Neural cell (in vitro differentiated cells): ENCODE results near the gene KLHL2. TPM values are rescaled to one million over a fixed set of nuclear protein-coding genes. Genes with fewer than 3 reads are reported as not detected.

Experiments
- H2AFZ ChIP-seq: fragments of 200-600, 300-800 bp; sonication (generic), shearing (Covaris generic); 2 replicates; pipeline ENCODE4 v1.6.0; 2014; ENCODE audit warnings: low read depth, mild to moderate bottlenecking, antibody characterized with exemption, low read length, moderate library complexity
- H3F3A ChIP-seq: fragments of 200-600 bp; shearing (Covaris generic); 2 replicates; pipeline ENCODE4 v1.6.1; 2016; ENCODE audit warnings: mild to moderate bottlenecking, moderate library complexity, mixed read lengths, antibody characterized with exemption, low read length; ENCODE audit not compliant: insufficient read depth, poor library complexity, severe bottlenecking
- H3K27ac ChIP-seq: fragments of 200-600, 300-800 bp; sonication (generic), shearing (Covaris generic); 2 replicates; pipeline ENCODE4 v1.5.1; 2014; ENCODE audit warnings: mild to moderate bottlenecking, low read length, moderate library complexity
- H3K27me3 ChIP-seq: fragments of 300-800, 200-600 bp; sonication (generic), shearing (Covaris generic); 2 replicates; pipeline ENCODE4 v1.6.0; 2014; ENCODE audit warnings: mild to moderate bottlenecking, low read depth, low read length, moderate library complexity; ENCODE audit not compliant: insufficient read depth
- H3K36me3 ChIP-seq: fragments of 300-800, 200-600 bp; sonication (generic), shearing (Covaris generic); 2 replicates; pipeline ENCODE4 v1.5.1; 2014; ENCODE audit warnings: mild to moderate bottlenecking, antibody characterized with exemption, low read length, moderate library complexity; ENCODE audit not compliant: insufficient read depth
- H3K4me2 ChIP-seq: fragments of 300-800, 200-600 bp; sonication (generic), shearing (Covaris generic); 2 replicates; pipeline ENCODE4 v1.6.0; 2014; ENCODE audit warnings: mild to moderate bottlenecking, low read length
- H3K4me3 ChIP-seq: fragments of 300-800, 200-600 bp; sonication (generic), shearing (Covaris generic); 2 replicates; pipeline ENCODE4 v1.5.1; 2014; ENCODE audit warnings: mild to moderate bottlenecking, low read length, moderate library complexity
- H3K79me2 ChIP-seq: fragments of 200-600 bp; shearing (Covaris generic); replicated peaks from 2 replicates; pipeline ENCODE4 v1.6.0; 2014; ENCODE audit warnings: mild to moderate bottlenecking, low read length, moderate library complexity; ENCODE audit not compliant: insufficient read depth
- H3K9ac ChIP-seq: fragments of 300-800, 200-600 bp; sonication (generic), shearing (Covaris generic); 2 replicates; pipeline ENCODE4 v1.6.1; 2016; ENCODE audit warnings: mild to moderate bottlenecking, low read length, mixed read lengths
- H3K9me2 ChIP-seq: fragments of 200-600 bp; shearing (Covaris generic); 2 replicates; pipeline ENCODE4 v1.6.1; 2016; ENCODE audit warnings: mild to moderate bottlenecking, low read length, mixed read lengths; ENCODE audit not compliant: insufficient read depth
- H3K9me3 ChIP-seq: fragments of 200-600, 300-800 bp; sonication (generic), shearing (Covaris generic); 2 replicates; pipeline ENCODE4 v1.6.1; 2016; ENCODE audit warnings: mild to moderate bottlenecking, mixed run types, low read length, moderate library complexity, mixed read lengths
- H4K20me1 ChIP-seq: fragments of 200-600 bp; shearing (Covaris generic); 2 replicates; pipeline ENCODE4 v1.6.1; 2016; ENCODE audit warnings: mild to moderate bottlenecking, mixed run types; ENCODE audit not compliant: insufficient read depth
- EP300 ChIP-seq: fragments of 450-650 bp; conservative IDR thresholded peaks from 2 replicates; pipeline ENCODE4 v1.6.1; 2014; ENCODE audit warnings: antibody characterized with exemption, mild to moderate bottlenecking, moderate library complexity; ENCODE audit not compliant: poor library complexity, severe bottlenecking
- EZH2 ChIP-seq: fragments of 200-600, 300-800 bp; shearing (Covaris generic), sonication (generic); IDR thresholded peaks from 2 replicates; pipeline ENCODE4 v1.6.1; 2014; ENCODE audit warnings: antibody characterized with exemption, low read length, borderline replicate concordance, mild to moderate bottlenecking; ENCODE audit not compliant: insufficient read depth, poor library complexity, severe bottlenecking
- MXI1 ChIP-seq: fragments of 450-650 bp; conservative IDR thresholded peaks from 2 replicates; pipeline ENCODE4 v1.6.1; 2014; ENCODE audit warnings: antibody characterized with exemption, mild to moderate bottlenecking; ENCODE audit not compliant: poor library complexity, severe bottlenecking
- POLR2AphosphoS5 ChIP-seq: IDR thresholded peaks from 2 replicates; pipeline ENCODE4 v1.6.1; 2012
- RAD21 ChIP-seq: fragments of 450-650 bp; conservative IDR thresholded peaks from 2 replicates; pipeline ENCODE4 v1.6.1; 2014; ENCODE audit warnings: antibody characterized with exemption, mild to moderate bottlenecking, moderate library complexity
- SMC3 ChIP-seq: fragments of 450-650 bp; conservative IDR thresholded peaks from 2 replicates; pipeline ENCODE4 v1.6.1; 2014; ENCODE audit warnings: antibody characterized with exemption, mild to moderate bottlenecking, moderate library complexity; ENCODE audit not compliant: poor library complexity
- TAF1 ChIP-seq: IDR thresholded peaks from 2 replicates; pipeline ENCODE4 v1.6.1; 2012; ENCODE audit warnings: low read depth
- polyA plus RNA-seq: library from polyadenylated mRNA; depleted of rRNA; stranded (reverse); fragments of >200 nt; gene quantifications from 2 replicates; pipeline ENCODE4 v1.2.3, GENCODE V29; 2014
- TF ChIP-seq, protein P1 (sequence below): fragments of 450-650 bp; IDR thresholded peaks from 2 replicates; pipeline ENCODE4 v1.5.1; 2014; ENCODE audit warnings: antibody characterized with exemption, mild to moderate bottlenecking, moderate library complexity; ENCODE audit not compliant: poor library complexity, severe bottlenecking
- TF ChIP-seq, protein P2 (sequence below): IDR thresholded peaks from 2 replicates; pipeline ENCODE4 v1.6.1; 2012; ENCODE audit warnings: borderline replicate concordance

KLHL2 gene
- polyA plus RNA-seq, 1 donor from 2014 or later = 42.8 TPM

GRCh38 chr4:165192500-165192898, 14.9 kb upstream of the KLHL2 start:
- Histone ChIP-seq H3K9me2 (no peaks in the 10 kb centered on the region), H3K36me3 (no peaks in the 10 kb centered on the region), H4K20me1 (no peaks in the 10 kb centered on the region), H3K79me2 (no peaks in the 10 kb centered on the region), H3K4me3 (no peak overlapping the region), H3K27ac (no peak overlapping the region), H3K9ac (no peak overlapping the region), H2AFZ (no peak overlapping the region), H3F3A (no peaks in the 10 kb centered on the region), H3K27me3 (no peaks in the 10 kb centered on the region), H3K4me2 (no peak overlapping the region), H3K9me3 (no peaks in the 10 kb centered on the region)
- TF ChIP-seq SMC3 = no peak
- TF ChIP-seq RAD21 = no peak
- TF ChIP-seq TAF1 = no peak
- TF ChIP-seq, protein P1, sequence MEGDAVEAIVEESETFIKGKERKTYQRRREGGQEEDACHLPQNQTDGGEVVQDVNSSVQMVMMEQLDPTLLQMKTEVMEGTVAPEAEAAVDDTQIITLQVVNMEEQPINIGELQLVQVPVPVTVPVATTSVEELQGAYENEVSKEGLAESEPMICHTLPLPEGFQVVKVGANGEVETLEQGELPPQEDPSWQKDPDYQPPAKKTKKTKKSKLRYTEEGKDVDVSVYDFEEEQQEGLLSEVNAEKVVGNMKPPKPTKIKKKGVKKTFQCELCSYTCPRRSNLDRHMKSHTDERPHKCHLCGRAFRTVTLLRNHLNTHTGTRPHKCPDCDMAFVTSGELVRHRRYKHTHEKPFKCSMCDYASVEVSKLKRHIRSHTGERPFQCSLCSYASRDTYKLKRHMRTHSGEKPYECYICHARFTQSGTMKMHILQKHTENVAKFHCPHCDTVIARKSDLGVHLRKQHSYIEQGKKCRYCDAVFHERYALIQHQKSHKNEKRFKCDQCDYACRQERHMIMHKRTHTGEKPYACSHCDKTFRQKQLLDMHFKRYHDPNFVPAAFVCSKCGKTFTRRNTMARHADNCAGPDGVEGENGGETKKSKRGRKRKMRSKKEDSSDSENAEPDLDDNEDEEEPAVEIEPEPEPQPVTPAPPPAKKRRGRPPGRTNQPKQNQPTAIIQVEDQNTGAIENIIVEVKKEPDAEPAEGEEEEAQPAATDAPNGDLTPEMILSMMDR = no peak
- TF ChIP-seq, protein P2, sequence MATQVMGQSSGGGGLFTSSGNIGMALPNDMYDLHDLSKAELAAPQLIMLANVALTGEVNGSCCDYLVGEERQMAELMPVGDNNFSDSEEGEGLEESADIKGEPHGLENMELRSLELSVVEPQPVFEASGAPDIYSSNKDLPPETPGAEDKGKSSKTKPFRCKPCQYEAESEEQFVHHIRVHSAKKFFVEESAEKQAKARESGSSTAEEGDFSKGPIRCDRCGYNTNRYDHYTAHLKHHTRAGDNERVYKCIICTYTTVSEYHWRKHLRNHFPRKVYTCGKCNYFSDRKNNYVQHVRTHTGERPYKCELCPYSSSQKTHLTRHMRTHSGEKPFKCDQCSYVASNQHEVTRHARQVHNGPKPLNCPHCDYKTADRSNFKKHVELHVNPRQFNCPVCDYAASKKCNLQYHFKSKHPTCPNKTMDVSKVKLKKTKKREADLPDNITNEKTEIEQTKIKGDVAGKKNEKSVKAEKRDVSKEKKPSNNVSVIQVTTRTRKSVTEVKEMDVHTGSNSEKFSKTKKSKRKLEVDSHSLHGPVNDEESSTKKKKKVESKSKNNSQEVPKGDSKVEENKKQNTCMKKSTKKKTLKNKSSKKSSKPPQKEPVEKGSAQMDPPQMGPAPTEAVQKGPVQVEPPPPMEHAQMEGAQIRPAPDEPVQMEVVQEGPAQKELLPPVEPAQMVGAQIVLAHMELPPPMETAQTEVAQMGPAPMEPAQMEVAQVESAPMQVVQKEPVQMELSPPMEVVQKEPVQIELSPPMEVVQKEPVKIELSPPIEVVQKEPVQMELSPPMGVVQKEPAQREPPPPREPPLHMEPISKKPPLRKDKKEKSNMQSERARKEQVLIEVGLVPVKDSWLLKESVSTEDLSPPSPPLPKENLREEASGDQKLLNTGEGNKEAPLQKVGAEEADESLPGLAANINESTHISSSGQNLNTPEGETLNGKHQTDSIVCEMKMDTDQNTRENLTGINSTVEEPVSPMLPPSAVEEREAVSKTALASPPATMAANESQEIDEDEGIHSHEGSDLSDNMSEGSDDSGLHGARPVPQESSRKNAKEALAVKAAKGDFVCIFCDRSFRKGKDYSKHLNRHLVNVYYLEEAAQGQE = no peak
- no peak for TF ChIP-seq MXI1

DNA sequence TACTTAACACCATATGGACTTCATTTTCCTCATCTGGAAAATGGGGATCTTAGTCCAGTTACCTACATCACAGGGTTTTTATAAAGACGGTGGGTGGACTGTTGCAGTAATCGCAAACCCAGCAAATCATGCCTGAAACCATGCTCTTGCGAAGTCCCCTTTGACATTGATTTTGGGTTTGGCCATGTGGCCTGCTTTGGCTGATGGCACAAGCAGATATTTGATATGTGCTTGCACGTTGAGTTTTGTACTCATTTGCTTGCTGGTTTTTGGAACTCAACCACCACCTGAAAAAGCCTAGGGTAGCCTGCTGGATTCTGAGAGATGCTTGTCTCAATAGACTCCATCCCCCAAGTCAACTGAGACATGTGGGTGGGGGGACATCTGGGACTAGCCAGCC, 14.4 kb upstream of the KLHL2 start:
- Histone ChIP-seq H3K4me3 (no peak overlapping the region), H2AFZ (no peak overlapping the region), H4K20me1 (no peaks in the 10 kb centered on the region), H3K36me3 (no peaks in the 10 kb centered on the region), H3K27ac (no peak overlapping the region), H3K9me3 (no peaks in the 10 kb centered on the region), H3K9ac (no peak overlapping the region), H3K79me2 (no peaks in the 10 kb centered on the region), H3K27me3 (no peaks in the 10 kb centered on the region), H3K9me2 (no peaks in the 10 kb centered on the region), H3F3A (no peaks in the 10 kb centered on the region), H3K4me2 (no peak overlapping the region)
- TF ChIP-seq EP300 = no peak
- TF ChIP-seq RAD21 = no peak
- TF ChIP-seq MXI1 = no peak

GRCh38 chr4:165194368-165194767, 13.0 kb upstream of the KLHL2 start:
- Histone ChIP-seq H3K36me3 (no peaks in the 10 kb centered on the region), H3F3A (no peaks in the 10 kb centered on the region), H3K4me3 (no peak overlapping the region), H3K79me2 (no peaks in the 10 kb centered on the region), H3K9me3 (no peaks in the 10 kb centered on the region), H3K9ac (no peak overlapping the region), H3K27ac (no peak overlapping the region), H3K9me2 (no peaks in the 10 kb centered on the region), H3K4me2 (no peak overlapping the region), H2AFZ (no peak overlapping the region), H4K20me1 (no peaks in the 10 kb centered on the region), H3K27me3 (no peaks in the 10 kb centered on the region)
- TF ChIP-seq EP300 = no peak
- no peak for TF ChIP-seq TAF1
- TF ChIP-seq MXI1 = no peak
- no peak for TF ChIP-seq POLR2AphosphoS5
- no peak for TF ChIP-seq EZH2
- TF ChIP-seq SMC3 = no peak
- TF ChIP-seq, protein P1 = no peak
- TF ChIP-seq, protein P2 = no peak
- TF ChIP-seq RAD21 = no peak
